Measurements from ENCODE around the gene AK2.

DNA sequence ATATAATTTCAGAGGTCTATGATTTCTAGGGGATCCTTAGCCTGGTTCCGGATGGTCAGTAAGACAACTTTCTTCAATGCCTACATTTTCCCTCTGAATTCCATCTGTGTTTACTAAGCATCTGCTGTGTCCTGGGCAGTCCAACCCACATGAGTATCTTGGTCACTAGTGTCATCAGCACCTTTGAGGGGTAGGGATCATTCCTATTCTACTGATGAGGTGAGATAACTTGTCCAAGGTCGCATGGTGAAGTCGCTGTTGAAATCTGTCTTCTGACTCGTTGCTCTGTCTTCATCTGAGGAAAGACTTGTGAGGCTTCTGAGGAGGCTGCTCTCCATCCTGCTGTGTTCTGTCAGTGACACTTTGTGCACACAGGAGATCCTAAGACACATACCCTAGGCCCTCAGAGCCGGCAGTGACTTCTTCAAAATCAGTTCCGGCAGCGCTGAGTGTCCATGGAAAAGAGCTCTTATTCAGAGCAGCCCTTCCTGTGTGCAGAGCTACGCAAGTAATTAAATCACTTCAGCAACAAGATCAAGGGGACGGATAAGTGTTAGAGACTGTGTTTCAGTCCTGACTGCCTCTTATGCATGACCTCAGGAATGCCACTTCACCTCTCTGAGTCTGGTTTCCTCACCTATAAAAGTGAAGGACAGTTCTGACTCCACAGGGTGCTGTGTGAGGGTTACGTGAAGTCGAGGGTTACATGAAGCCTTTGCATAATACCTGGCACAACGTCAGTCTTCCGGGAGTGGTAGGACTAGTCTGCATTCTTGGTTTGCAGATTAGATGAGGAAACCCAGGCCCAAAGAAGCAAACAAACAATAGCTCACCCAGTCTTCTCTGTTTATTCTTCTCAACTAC is 28.4 kb downstream of the AK2 start:
- TF ChIP-seq CTCF (conservative IDR thresholded peaks at IDR 0.05 in 1 of 2, IDR thresholded peaks at IDR 0.05 in 1 of 2; ENCODE audit: low read depth in 1 of 2, low read length in 2 of 2) (no peak), EZH2 (IDR thresholded peaks at IDR 0.05; ENCODE audit: low read length, missing control alignments) (no peak)

All from fibroblast of lung (primary cell).